Lower lobe of right lung (tissue), 2 donors: Measurements from ENCODE around the gene EXOC3L4. TPM values are rescaled to one million over a fixed set of nuclear protein-coding genes. Genes with fewer than 3 reads are reported as not detected.

Experiments
- ATAC-seq, 2 donors: fragments of 200-7000 bp; cut with Tn5 transposase; one replicate each; pipeline ENCODE4 v1.9.1; 2020 to 2022; ENCODE audit warnings: mild to moderate bottlenecking in 2 of 2, moderate library complexity in 2 of 2
- DNase-seq: peaks from one replicate; pipeline ENCODE4 v3.0.0-alpha.2; 2020
- H3K27ac ChIP-seq: fragments of 200-600 bp; one replicate; pipeline ENCODE4 v1.8.0; 2022
- H3K27me3 ChIP-seq: fragments of 200-600 bp; one replicate; pipeline ENCODE4 v1.8.0; 2022; ENCODE audit warnings: low read depth
- H3K36me3 ChIP-seq: fragments of 200-600 bp; one replicate; pipeline ENCODE4 v1.8.0; 2022; ENCODE audit warnings: mild to moderate bottlenecking
- H3K4me1 ChIP-seq: fragments of 200-600 bp; one replicate; pipeline ENCODE4 v1.8.0; 2022
- H3K4me3 ChIP-seq: fragments of 200-600 bp; one replicate; pipeline ENCODE4 v1.8.0; 2022; ENCODE audit warnings: mild to moderate bottlenecking
- H3K9me3 ChIP-seq: fragments of 200-600 bp; one replicate; pipeline ENCODE4 v1.8.0; 2022
- CTCF ChIP-seq: fragments of 200-600 bp; IDR thresholded peaks from one replicate; pipeline ENCODE4 v1.8.0; 2022; ENCODE audit warnings: antibody characterized with exemption, mild to moderate bottlenecking
- intact Hi-C: fragments of 100-400 bp; cut with DNase I; formaldehyde crosslinking; loops from one replicate; pipeline ENCODE4 v1.11.0; 2022
- total RNA-seq: library from RNA; stranded (reverse); fragmentation: NEBNext Ultra II Directional; extraction: Animal tissue kit (Norgen Biotek cat#: 25700); gene quantifications from one replicate; pipeline ENCODE4 v1.2.1, GENCODE V29; 2021
- donor health status: DM: no; HTN: yes; CAD: no; lungs with severe emphysema.

EXOC3L4 gene
- total RNA-seq, 1 donor from 2014 or later: 3.6 TPM

DNA sequence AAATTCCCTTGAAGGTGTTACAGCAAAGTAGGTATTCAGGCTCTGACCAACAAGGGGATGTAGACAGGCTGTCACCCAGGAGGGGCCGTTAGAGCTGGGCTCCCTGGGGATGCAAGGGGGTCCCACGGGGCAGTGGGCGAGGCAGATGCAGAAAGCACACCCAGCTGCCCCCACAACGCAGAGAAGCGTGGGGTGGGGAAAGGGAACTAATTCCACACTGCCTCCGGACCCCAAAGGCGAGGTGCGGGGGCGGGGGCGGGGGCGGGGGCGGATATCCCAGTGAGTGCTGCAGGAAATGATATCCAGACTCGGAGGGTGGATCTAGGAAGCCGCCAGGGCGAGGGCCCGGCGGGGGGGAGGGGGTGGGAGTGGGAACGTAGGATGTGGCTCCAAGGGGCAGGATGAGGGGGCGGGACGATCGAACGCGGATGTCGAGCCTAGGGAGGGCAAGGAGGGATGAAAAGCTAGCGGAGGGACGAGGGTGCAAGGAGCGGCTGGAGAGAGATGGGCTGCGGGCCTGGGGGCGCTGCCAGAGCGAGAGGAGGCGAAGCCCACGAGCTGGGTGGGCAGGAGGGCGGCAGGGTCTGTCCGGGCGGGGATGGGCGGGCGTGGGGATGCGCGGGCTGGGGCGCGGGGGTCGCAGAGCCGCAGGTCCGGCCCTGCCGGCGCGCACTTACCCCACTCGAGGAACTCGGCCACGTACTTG, 38.0 kb upstream of the EXOC3L4 start:
- TF ChIP-seq CTCF: no peak
- Histone ChIP-seq H3K27me3 (no peaks in the 10 kb centered on the region), H3K4me3 (peak overlapping the region; percentile 99), H3K9me3 (no peaks in the 10 kb centered on the region), H3K4me1 (peaks cover 44% of the 10 kb centered on the region), H3K36me3 (peaks cover 5% of the 10 kb centered on the region), H3K27ac (peak overlapping the region; percentile 97)
- ATAC-seq (peak; percentile 28 to 38), DNase-seq (peak; percentile 81)
- intact Hi-C loops: no loop called here

- Histone ChIP-seq H3K36me3 (peaks cover 5% of the 10 kb centered on the region), H3K4me3 (peak overlapping the region; percentile 99), H3K27ac (peak overlapping the region; percentile 97), H3K4me1 (peaks cover 44% of the 10 kb centered on the region), H3K9me3 (no peaks in the 10 kb centered on the region), H3K27me3 (no peaks in the 10 kb centered on the region)
- TF ChIP-seq CTCF: no peak
- intact Hi-C loops: no loop called here
- DNase-seq (peak; percentile 68), ATAC-seq (peak in 1 of 2 donors; percentile 1)
Measured at GRCh38 chr14:103057028-103057371, 37.5 kb upstream of the EXOC3L4 start.

DNA sequence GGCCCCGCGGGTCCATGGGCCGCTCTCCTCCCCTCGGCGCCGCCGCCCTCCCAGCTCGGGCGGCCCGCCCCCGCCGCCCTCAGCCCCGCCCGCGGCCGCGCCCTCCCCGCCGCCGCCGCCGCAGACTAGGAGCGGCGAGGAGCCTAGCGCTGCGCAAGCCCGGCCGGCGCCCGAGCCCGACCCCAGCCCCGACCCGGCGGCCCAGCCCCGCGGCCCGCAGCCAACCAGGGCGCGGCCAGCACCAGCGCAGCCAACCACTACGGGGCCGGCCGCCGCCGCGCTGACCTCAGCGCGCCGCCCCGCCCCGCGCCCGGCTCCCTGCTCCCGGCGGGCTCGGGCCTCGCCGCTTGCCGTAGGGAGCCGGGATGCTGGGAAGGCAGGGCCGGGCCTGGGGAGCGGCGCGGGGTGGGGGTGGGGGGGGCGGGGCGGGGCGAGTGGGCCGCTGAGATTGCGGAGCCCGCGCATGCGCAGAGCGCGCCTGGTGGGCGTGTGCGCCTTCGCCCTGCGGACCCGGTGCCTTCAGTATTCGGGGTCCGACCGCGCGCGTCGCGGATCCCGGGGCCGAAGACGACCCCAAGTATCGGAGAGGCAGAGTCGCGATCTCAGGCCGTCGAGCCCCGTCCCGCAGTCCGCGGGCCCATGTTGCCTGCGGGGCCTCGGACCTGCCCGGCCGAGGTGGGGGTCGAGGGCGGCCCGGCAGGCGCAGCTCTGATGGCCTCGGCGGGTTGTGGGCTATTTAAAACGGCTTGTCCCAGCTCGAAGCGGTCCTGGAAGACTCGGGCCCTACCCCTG, 37.0 kb upstream of the EXOC3L4 start, which contains the start of gene CDC42BPB:
TSS of gene CDC42BPB (minus strand) at position 178 of the 792 bp plus-strand sequence. CDS start 376 bp downstream, outside the sequence.
- peak; percentile 92 for DNase-seq
- ATAC-seq: peak; percentile 97
- Histone ChIP-seq H3K36me3 (peaks cover 5% of the 10 kb centered on the region), H3K4me3 (peak within 1 kb of the TSS; percentile 99), H3K4me1 (peaks cover 40% of the 10 kb centered on the region), H3K9me3 (no peaks in the 10 kb centered on the region), H3K27ac (peak within 1 kb of the TSS; percentile 97), H3K27me3 (no peaks in the 10 kb centered on the region)
- no peak for TF ChIP-seq CTCF
- intact Hi-C loops: no loop called here

GRCh38 chr14:103058164-103059055, 36.1 kb upstream of the EXOC3L4 start:
- DNase-seq (no peak), ATAC-seq (peak; percentile 23 to 37)
- peaks cover 5% of the 10 kb centered on the region for H3K36me3 ChIP-seq
- intact Hi-C loops: no loop called here
- no peaks in the 10 kb centered on the region for H3K27me3 ChIP-seq
- H3K27ac ChIP-seq: peak overlapping the region; percentile 86
- peaks cover 38% of the 10 kb centered on the region for H3K4me1 ChIP-seq
- H3K4me3 ChIP-seq: peak overlapping the region; percentile 92
- no peak for TF ChIP-seq CTCF
- H3K9me3 ChIP-seq: no peaks in the 10 kb centered on the region

DNA sequence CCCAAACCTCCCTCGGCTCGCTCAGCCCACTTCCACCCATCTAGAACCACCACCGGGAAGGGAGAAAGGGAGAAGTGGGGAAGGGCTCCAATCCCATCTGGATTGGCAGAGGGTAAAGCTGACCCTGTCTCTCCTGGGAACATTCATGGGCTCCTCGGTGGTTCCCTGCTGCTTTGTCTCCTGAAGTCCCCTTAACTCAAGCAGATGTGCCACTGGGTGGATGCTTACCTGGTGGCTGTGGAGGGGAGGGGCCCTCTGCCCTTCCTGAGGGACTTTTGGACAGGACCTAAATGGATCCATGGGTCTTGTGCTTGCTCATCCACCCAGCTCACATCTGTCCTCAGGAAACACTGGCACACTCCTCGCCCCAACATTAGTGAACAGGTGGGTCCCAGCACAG, 35.0 kb upstream of the EXOC3L4 start:
- intact Hi-C loops: no loop called here
- no peak for ATAC-seq
- Histone ChIP-seq H3K9me3 (no peaks in the 10 kb centered on the region), H3K36me3 (peaks cover 5% of the 10 kb centered on the region), H3K4me3 (peak overlapping the region; percentile 92), H3K27me3 (no peaks in the 10 kb centered on the region), H3K4me1 (peaks cover 35% of the 10 kb centered on the region), H3K27ac (no peak overlapping the region)
- DNase-seq: no peak
- TF ChIP-seq CTCF: no peak
